ENCODE results near the gene PRCC. TPM values are rescaled to one million over a fixed set of nuclear protein-coding genes. Genes with fewer than 3 reads are reported as not detected.

The PRCC gene
- total and polyA plus RNA-seq, 10 donors = 39.1 to 64.6 (median 55.7) TPM

GRCh38 chr1:156751757-156752481, 15.4 kb upstream of the PRCC start:
- Histone ChIP-seq H3K9me3 (no peaks in the 10 kb centered on the region), H3K27me3 (replicated peaks in 1 of 7) (no peaks in the 10 kb centered on the region), H3K27ac (peak overlapping the region; percentile 87 to 97 (median 94)), H3K36me3 (no peaks in the 10 kb centered on the region), H3K4me3 (peak overlapping the region; percentile 47 to 99 (median 94)), H3K4me1 (peaks cover 43 to 76% (median 52%) of the 10 kb centered on the region in 6 donors)
- intact Hi-C loops (cut with DNase I; ENCODE audit: low total_unique reads) = no loop called here
- DNase-seq = peak; percentile 100
- 0% methylated on average over 32 to 68 of the region's 68 CpGs for WGBS, 5 donors
- TF ChIP-seq CTCF (IDR thresholded peaks at IDR 0.05 in 8 of 11, conservative IDR thresholded peaks at IDR 0.05 in 3 of 11) (peak in 4 of 11 experiments; percentile 26 to 56 (median 45)), POLR2A (IDR thresholded peaks at IDR 0.05) (peak in 2 of 3 donors; percentile 41 to 58), POLR2AphosphoS5 (IDR thresholded peaks at IDR 0.05) (peak; percentile 89 to 95 (median 93))

GRCh38 chr1:156752843-156753482, 14.4 kb upstream of the PRCC start:
- Histone ChIP-seq H3K36me3 (no peaks in the 10 kb centered on the region), H3K27me3 (replicated peaks in 1 of 7) (no peaks in the 10 kb centered on the region), H3K4me1 (peaks cover 35 to 65% (median 43%) of the 10 kb centered on the region in 6 donors), H3K27ac (peak overlapping the region in 4 of 8 donors; percentile 94 to 97 (median 96)), H3K4me3 (peak overlapping the region in 7 of 8 donors; percentile 84 to 99 (median 95)), H3K9me3 (no peaks in the 10 kb centered on the region)
- peak; percentile 58 for DNase-seq
- no peak for TF ChIP-seq POLR2AphosphoS5 (IDR thresholded peaks at IDR 0.05)
- TF ChIP-seq CTCF (IDR thresholded peaks at IDR 0.05 in 8 of 11, conservative IDR thresholded peaks at IDR 0.05 in 3 of 11) = no peak
- TF ChIP-seq POLR2A (IDR thresholded peaks at IDR 0.05) = no peak
- intact Hi-C loops (cut with DNase I; ENCODE audit: low total_unique reads) = no loop called here
- 19 to 37% (median 34%) methylated on average over 1 of the region's 1 CpG for WGBS, 5 donors

GRCh38 chr1:156754219-156754618, 13.1 kb upstream of the PRCC start:
- no peaks in the 10 kb centered on the region for H3K27me3 ChIP-seq (replicated peaks in 1 of 7)
- no peak for TF ChIP-seq POLR2AphosphoS5 (IDR thresholded peaks at IDR 0.05)
- TF ChIP-seq POLR2A (IDR thresholded peaks at IDR 0.05) = no peak
- TF ChIP-seq CTCF (IDR thresholded peaks at IDR 0.05 in 8 of 11, conservative IDR thresholded peaks at IDR 0.05 in 3 of 11) = no peak
- peaks cover 23 to 52% (median 31%) of the 10 kb centered on the region in 6 donors for H3K4me1 ChIP-seq
- H3K4me3 ChIP-seq = no peak overlapping the region
- H3K36me3 ChIP-seq = no peaks in the 10 kb centered on the region
- intact Hi-C loops (cut with DNase I; ENCODE audit: low total_unique reads) = no loop called here
- 62 to 83% (median 71%) methylated on average over 8 of the region's 8 CpGs for WGBS, 5 donors
- peak; percentile 14 for DNase-seq
- no peak overlapping the region for H3K27ac ChIP-seq
- no peaks in the 10 kb centered on the region for H3K9me3 ChIP-seq

GRCh38 chr1:156755527-156755950, 11.8 kb upstream of the PRCC start:
- Histone ChIP-seq H3K9me3 (no peaks in the 10 kb centered on the region), H3K4me1 (peaks cover 10 to 39% (median 17%) of the 10 kb centered on the region in 6 donors), H3K27ac (no peak overlapping the region), H3K36me3 (no peaks in the 10 kb centered on the region), H3K27me3 (replicated peaks in 1 of 7) (no peaks in the 10 kb centered on the region), H3K4me3 (no peak overlapping the region)
- 43 to 62% (median 53%) methylated on average over 5 of the region's 5 CpGs for WGBS, 5 donors
- intact Hi-C loops (cut with DNase I; ENCODE audit: low total_unique reads) = no loop called here
- no peak for DNase-seq
- TF ChIP-seq POLR2AphosphoS5 (IDR thresholded peaks at IDR 0.05) (no peak), POLR2A (IDR thresholded peaks at IDR 0.05) (no peak), CTCF (IDR thresholded peaks at IDR 0.05 in 8 of 11, conservative IDR thresholded peaks at IDR 0.05 in 3 of 11) (no peak)

Measured in spleen (tissue), 11 donors.